Erythroblast (primary cell): ENCODE data around the gene PSMB10.

Experiments used
- GATA1 ChIP-seq: IDR thresholded peaks from 2 replicates; pipeline ENCODE4 v1.6.1; 2011; ENCODE audit warnings: low read depth, mild to moderate bottlenecking, control low read depth, low read length, moderate library complexity
- POLR2A ChIP-seq: IDR thresholded peaks from 2 replicates; pipeline ENCODE4 v1.6.1; 2011; ENCODE audit warnings: mild to moderate bottlenecking, low read length

DNA sequence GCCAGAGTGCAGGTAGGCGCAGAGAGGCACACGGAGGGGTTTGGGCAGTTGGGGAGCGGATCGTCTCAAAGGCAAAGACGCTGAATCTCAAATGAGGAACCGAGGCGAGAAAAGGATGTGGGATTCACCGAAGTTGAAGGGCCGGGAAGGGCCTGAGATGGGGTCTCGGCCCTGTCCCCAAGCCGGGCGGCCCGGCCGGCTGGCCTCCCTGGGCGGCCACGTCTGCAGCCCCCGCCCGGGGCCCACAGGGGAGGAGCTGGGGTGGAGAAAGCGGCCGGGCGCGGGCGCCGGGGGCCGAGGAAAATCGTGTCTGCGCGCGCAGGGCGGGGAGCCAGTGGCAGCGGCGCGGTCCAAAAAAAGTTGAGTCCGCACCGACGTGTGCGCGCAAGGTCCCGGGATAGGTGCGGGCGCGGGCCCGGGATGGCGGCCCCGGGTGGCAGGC lies 31.3 kb upstream of the PSMB10 start:
- TF ChIP-seq POLR2A (no peak), GATA1 (no peak)
